ENCODE results near the gene SLC39A10.
A peak's percentile ranks its signal among the peaks of the same experiment; 100 is the strongest.

The SLC39A10 gene, protein sequence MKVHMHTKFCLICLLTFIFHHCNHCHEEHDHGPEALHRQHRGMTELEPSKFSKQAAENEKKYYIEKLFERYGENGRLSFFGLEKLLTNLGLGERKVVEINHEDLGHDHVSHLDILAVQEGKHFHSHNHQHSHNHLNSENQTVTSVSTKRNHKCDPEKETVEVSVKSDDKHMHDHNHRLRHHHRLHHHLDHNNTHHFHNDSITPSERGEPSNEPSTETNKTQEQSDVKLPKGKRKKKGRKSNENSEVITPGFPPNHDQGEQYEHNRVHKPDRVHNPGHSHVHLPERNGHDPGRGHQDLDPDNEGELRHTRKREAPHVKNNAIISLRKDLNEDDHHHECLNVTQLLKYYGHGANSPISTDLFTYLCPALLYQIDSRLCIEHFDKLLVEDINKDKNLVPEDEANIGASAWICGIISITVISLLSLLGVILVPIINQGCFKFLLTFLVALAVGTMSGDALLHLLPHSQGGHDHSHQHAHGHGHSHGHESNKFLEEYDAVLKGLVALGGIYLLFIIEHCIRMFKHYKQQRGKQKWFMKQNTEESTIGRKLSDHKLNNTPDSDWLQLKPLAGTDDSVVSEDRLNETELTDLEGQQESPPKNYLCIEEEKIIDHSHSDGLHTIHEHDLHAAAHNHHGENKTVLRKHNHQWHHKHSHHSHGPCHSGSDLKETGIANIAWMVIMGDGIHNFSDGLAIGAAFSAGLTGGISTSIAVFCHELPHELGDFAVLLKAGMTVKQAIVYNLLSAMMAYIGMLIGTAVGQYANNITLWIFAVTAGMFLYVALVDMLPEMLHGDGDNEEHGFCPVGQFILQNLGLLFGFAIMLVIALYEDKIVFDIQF

DNA sequence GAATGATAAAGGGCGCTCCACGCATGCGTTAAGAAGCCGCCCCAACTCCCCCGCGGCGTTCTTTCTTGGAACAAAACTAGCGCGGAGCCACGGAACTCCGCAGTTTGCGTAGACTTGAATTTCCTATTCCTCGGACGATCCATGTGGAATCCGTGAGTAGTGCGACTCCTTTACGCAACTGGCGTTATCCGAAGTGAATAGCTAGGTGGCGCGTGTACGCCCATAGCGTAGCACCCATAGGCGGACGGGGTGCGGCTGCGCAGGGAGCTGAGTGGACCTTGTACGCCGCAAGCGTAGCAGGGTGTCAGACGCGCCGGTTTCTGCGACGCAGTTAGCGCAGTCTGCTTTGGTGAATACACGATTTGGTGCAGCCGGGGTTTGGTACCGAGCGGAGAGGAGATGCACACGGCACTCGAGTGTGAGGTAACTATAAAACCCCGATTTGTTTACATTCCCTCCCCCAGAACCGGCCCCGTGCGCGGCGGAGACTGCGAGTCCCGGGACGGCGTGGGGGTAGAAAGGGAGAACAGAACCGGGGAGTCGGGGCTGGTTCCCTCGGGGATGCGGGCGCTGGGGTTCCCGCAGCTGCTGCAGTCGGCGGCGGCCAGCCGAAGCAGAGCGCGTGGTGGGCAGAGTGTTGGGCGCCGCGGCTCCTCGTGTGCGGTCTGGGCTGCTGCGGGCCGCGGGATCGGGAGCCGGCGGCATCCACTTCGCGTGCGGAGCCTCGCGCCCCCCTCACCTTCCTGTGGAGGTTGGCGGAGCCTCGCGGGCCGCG lies at the start of gene SLC39A10:
Gene SLC39A10, plus strand, starts transcription at position 368 of the 775 bp plus-strand sequence. CDS start 22,817 bp downstream, outside the sequence.
- ATAC-seq (replicated peaks; ENCODE audit: extremely low read depth, poor library complexity, severe bottlenecking) = peak; percentile 71
- peak; percentile 99 for DNase-seq (ENCODE audit: low spot score in 2 of 2)
- Mint-ChIP-seq H3K27me3 (no peaks in the 10 kb centered on the region), H3K27ac (ENCODE audit: low read depth) (peak within 1 kb of the TSS; percentile 100), H3K4me1 (peaks cover 31% of the 10 kb centered on the region), H3K4me3 (peak within 1 kb of the TSS; percentile 100), H3K9me3 (no peaks in the 10 kb centered on the region), H3K36me3 (ENCODE audit: insufficient read depth) (peaks cover 26% of the 10 kb centered on the region)

GRCh38 chr2:195608768-195609454 lies 48.1 kb upstream of the SLC39A10 start:
- ATAC-seq (replicated peaks; ENCODE audit: extremely low read depth, poor library complexity, severe bottlenecking) = no peak
- Mint-ChIP-seq H3K4me3 (no peak overlapping the region), H3K27ac (ENCODE audit: low read depth) (no peak overlapping the region), H3K9me3 (no peaks in the 10 kb centered on the region), H3K4me1 (peaks cover 17% of the 10 kb centered on the region), H3K36me3 (ENCODE audit: insufficient read depth) (no peaks in the 10 kb centered on the region), H3K27me3 (no peaks in the 10 kb centered on the region)
- no peak for DNase-seq (ENCODE audit: low spot score in 2 of 2)

- ATAC-seq (replicated peaks; ENCODE audit: extremely low read depth, poor library complexity, severe bottlenecking) (no peak), DNase-seq (ENCODE audit: low spot score in 2 of 2) (no peak)
- Mint-ChIP-seq H3K27ac (ENCODE audit: low read depth) (no peak overlapping the region), H3K36me3 (ENCODE audit: insufficient read depth) (no peaks in the 10 kb centered on the region), H3K4me3 (no peak overlapping the region), H3K4me1 (peaks cover 12% of the 10 kb centered on the region), H3K27me3 (no peaks in the 10 kb centered on the region), H3K9me3 (no peaks in the 10 kb centered on the region)
Measured at GRCh38 chr2:195610717-195611116, 46.3 kb upstream of the SLC39A10 start.

DNA sequence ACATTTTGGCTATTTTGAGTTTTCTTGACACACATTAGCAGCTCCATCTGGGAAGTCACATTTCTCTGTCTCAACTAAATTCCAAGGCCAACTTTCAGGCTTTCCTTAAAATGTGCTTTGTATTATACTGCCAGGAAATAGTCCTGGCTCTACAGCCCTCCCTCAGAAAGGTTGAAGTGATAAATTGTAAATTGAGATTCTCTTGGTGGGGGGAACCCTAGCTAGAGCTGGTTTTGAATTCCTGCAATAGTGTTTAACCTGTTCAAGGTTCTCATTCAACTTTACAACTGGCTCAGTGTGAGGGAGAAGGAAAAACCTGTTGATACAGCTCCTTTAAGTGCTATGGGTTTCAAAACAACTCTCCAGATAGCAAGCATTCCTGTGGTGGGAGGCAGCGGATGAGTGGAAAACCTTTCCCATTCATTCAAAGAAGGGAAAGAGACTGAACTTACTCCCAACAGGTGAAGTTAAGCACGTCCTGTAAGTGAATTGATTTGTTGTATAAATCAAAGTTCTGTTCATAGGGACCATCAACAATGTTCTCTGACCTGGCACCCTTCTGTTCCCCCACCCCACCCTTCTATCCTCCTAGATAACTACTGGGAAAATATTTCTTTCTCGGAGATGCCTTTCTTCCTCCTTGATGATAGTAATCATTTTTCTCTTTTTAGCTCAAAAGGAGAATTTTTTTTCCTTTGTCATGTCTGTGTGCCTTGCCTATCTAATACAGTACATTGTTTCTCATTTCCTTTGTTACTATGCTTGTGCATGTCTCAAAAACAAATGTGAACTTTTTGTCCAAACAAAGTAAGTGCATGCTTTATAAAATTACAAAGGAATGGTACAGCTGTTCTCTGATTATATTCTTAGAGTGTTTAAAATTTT lies 44.2 kb upstream of the SLC39A10 start:
- H3K9me3 Mint-ChIP-seq = no peaks in the 10 kb centered on the region
- ATAC-seq (replicated peaks; ENCODE audit: extremely low read depth, poor library complexity, severe bottlenecking) = no peak
- no peak overlapping the region for H3K27ac Mint-ChIP-seq (ENCODE audit: low read depth)
- H3K4me1 Mint-ChIP-seq = peaks cover 12% of the 10 kb centered on the region
- no peak overlapping the region for H3K4me3 Mint-ChIP-seq
- DNase-seq (ENCODE audit: low spot score in 2 of 2) = no peak
- H3K36me3 Mint-ChIP-seq (ENCODE audit: insufficient read depth) = no peaks in the 10 kb centered on the region
- H3K27me3 Mint-ChIP-seq = no peaks in the 10 kb centered on the region

DNA sequence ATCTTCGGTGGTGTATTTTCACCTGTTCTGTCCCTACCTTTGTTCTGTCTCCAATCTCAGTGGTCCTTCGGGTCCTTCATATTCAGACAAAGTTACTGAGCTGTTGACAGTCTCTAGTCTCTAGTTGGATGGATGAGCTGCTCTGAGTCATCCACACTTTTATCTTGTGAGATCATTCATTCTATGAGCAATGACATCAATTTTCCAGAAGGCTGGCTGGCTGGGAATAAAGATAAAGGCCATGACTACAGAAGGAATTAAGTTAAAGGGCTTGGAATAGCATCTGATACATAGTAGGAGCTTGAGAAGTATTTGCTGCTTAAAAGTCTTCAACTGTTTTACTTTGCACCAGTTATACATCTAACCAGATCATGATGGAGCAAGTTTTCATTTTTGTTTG lies 43.1 kb upstream of the SLC39A10 start:
- Mint-ChIP-seq H3K27me3 (no peaks in the 10 kb centered on the region), H3K36me3 (ENCODE audit: insufficient read depth) (no peaks in the 10 kb centered on the region), H3K4me3 (no peak overlapping the region), H3K27ac (ENCODE audit: low read depth) (no peak overlapping the region), H3K9me3 (no peaks in the 10 kb centered on the region), H3K4me1 (peaks cover 12% of the 10 kb centered on the region)
- DNase-seq (ENCODE audit: low spot score in 2 of 2) = no peak
- ATAC-seq (replicated peaks; ENCODE audit: extremely low read depth, poor library complexity, severe bottlenecking) = no peak

- Mint-ChIP-seq H3K9me3 (no peaks in the 10 kb centered on the region), H3K27me3 (no peaks in the 10 kb centered on the region), H3K4me3 (no peak overlapping the region), H3K4me1 (no peaks in the 10 kb centered on the region), H3K27ac (ENCODE audit: low read depth) (no peak overlapping the region), H3K36me3 (ENCODE audit: insufficient read depth) (no peaks in the 10 kb centered on the region)
- no peak for ATAC-seq (replicated peaks; ENCODE audit: extremely low read depth, poor library complexity, severe bottlenecking)
- DNase-seq (ENCODE audit: low spot score in 2 of 2) = no peak
Measured at GRCh38 chr2:195619590-195619989, 37.4 kb upstream of the SLC39A10 start.

DNA sequence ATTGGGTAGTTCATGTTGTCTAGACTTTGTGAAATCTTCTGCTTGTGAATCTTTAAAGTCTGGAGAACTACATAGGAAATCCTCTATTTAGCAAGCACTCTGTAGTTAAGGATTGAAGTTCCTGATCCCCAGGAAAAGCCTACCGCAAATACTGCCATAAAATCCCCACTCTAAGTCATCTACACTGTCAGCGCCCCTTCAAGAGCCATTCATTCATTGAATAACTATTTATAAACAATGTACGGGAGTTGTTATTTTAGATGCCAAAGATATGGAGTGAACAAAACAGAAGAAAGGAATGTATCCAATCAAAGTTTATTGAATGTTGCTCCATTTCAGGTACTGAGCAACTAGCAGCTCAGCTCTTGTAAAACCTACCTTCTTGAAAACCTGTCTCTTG lies 36.5 kb upstream of the SLC39A10 start:
- Mint-ChIP-seq H3K27ac (ENCODE audit: low read depth) (no peak overlapping the region), H3K36me3 (ENCODE audit: insufficient read depth) (no peaks in the 10 kb centered on the region), H3K27me3 (no peaks in the 10 kb centered on the region), H3K4me3 (no peak overlapping the region), H3K4me1 (no peaks in the 10 kb centered on the region), H3K9me3 (no peaks in the 10 kb centered on the region)
- ATAC-seq (replicated peaks; ENCODE audit: extremely low read depth, poor library complexity, severe bottlenecking) (no peak), DNase-seq (ENCODE audit: low spot score in 2 of 2) (no peak)

GRCh38 chr2:195622966-195623365 lies 34.1 kb upstream of the SLC39A10 start:
- Mint-ChIP-seq H3K9me3 (no peaks in the 10 kb centered on the region), H3K27ac (ENCODE audit: low read depth) (no peak overlapping the region), H3K4me3 (no peak overlapping the region), H3K4me1 (peaks cover 5% of the 10 kb centered on the region), H3K27me3 (no peaks in the 10 kb centered on the region), H3K36me3 (ENCODE audit: insufficient read depth) (no peaks in the 10 kb centered on the region)
- DNase-seq (ENCODE audit: low spot score in 2 of 2) = no peak
- ATAC-seq (replicated peaks; ENCODE audit: extremely low read depth, poor library complexity, severe bottlenecking) = no peak

DNA sequence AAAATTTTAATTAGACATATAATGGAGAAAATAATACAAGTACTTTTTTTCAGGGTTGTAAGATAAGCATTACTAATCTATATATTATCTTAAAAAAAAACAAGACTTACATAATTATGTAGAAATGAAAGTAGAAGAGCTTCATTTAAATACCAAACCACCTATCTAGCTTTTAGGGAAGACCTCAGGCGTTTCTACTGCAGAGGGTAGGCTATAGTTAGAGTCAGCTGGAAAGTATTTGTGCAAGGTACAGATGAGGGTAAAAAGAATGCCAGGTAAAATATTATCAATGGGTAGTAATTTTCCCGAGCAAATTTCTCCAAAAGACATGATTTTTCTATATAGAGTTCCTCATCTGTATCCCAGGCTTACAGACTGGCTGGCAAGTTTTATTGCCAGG lies 30.5 kb upstream of the SLC39A10 start:
- H3K9me3 Mint-ChIP-seq = no peaks in the 10 kb centered on the region
- H3K27ac Mint-ChIP-seq (ENCODE audit: low read depth) = no peak overlapping the region
- no peaks in the 10 kb centered on the region for H3K36me3 Mint-ChIP-seq (ENCODE audit: insufficient read depth)
- no peak for ATAC-seq (replicated peaks; ENCODE audit: extremely low read depth, poor library complexity, severe bottlenecking)
- H3K27me3 Mint-ChIP-seq = no peaks in the 10 kb centered on the region
- DNase-seq (ENCODE audit: low spot score in 2 of 2) = no peak
- H3K4me1 Mint-ChIP-seq = peaks cover 5% of the 10 kb centered on the region
- H3K4me3 Mint-ChIP-seq = no peak overlapping the region

DNA sequence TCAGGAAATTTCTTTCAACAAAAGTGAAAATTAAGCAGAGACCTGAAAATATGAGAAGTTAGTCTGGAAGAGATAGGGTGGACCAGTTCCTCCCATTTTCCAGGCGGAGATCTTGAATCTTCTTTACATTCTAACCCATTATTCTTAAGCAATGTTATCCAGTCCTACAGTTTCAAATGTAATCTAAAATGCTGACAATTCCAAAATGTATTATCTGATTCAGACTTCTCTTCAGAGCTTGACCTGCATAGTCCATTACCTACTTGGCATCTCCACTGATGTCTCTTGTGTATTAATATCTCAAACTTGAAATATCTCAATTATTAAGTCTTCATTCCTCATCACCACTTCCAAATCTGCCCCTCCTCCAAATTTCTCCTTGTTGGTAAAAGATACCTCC lies 28.4 kb upstream of the SLC39A10 start:
- Mint-ChIP-seq H3K36me3 (ENCODE audit: insufficient read depth) (no peaks in the 10 kb centered on the region), H3K9me3 (no peaks in the 10 kb centered on the region), H3K27me3 (no peaks in the 10 kb centered on the region), H3K27ac (ENCODE audit: low read depth) (no peak overlapping the region), H3K4me3 (no peak overlapping the region), H3K4me1 (peaks cover 5% of the 10 kb centered on the region)
- ATAC-seq (replicated peaks; ENCODE audit: extremely low read depth, poor library complexity, severe bottlenecking) (no peak), DNase-seq (ENCODE audit: low spot score in 2 of 2) (no peak)

DNA sequence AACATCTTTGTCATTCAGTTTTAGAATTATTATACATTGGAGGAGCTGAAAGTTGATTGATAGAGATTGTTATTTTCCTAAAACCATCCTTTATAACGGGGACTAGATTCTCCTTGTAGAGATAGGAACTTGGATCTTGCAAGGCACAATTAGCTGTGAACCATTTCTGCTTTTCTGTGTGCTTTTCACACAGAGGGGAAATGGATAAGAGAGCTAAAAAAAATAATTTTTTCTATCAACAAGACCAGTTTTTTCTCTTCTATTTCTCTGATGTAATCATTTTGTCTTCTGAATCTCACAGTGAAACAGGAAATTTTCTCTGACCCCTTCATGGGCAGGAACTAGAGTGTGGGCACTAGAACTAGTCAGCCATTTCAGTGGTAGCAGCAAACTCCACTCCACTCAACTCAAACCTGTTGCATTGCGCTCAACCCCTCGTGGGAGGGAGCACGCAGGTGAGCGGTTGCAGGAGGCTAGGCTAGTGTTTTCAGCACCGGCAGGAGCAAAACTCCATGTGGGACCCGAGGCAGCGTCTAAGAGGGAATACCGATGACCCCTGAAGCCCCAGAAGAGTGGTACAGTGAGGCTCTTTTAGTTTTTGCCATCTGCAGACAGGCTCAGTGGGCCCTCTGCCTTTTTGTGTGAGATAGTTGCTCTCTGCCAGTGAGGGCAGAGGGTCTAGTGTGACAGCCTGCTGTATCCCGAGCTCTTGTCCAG lies 24.0 kb upstream of the SLC39A10 start:
- H3K4me3 Mint-ChIP-seq = no peak overlapping the region
- no peaks in the 10 kb centered on the region for H3K36me3 Mint-ChIP-seq (ENCODE audit: insufficient read depth)
- H3K4me1 Mint-ChIP-seq = no peaks in the 10 kb centered on the region
- H3K27ac Mint-ChIP-seq (ENCODE audit: low read depth) = no peak overlapping the region
- DNase-seq (ENCODE audit: low spot score in 2 of 2) = no peak
- ATAC-seq (replicated peaks; ENCODE audit: extremely low read depth, poor library complexity, severe bottlenecking) = no peak
- no peaks in the 10 kb centered on the region for H3K9me3 Mint-ChIP-seq
- no peaks in the 10 kb centered on the region for H3K27me3 Mint-ChIP-seq
